Measurements from ENCODE around the gene ACTR8. TPM values are rescaled to one million over a fixed set of nuclear protein-coding genes. Genes with fewer than 3 reads are reported as not detected.

ACTR8 gene
- total and polyA plus RNA-seq, 5 donors from 2014 or later: 18.5 to 35.8 (median 20.0) TPM

- DNase-seq (no peak), ATAC-seq (ENCODE audit: low read depth in 2 of 2) (no peak)
- Histone ChIP-seq H3K27me3 (ENCODE audit: control insufficient read depth, insufficient read depth, low read length) (no peaks in the 10 kb centered on the region), H3K4me3 (ENCODE audit: low read depth, low read length) (no peak overlapping the region), H3K36me3 (ENCODE audit: control insufficient read depth, insufficient read depth, low read length) (peaks cover 38% of the 10 kb centered on the region), H3K27ac (ENCODE audit: insufficient read depth, low read length, poor library complexity, severe bottlenecking) (no peak overlapping the region), H3K4me1 (ENCODE audit: control insufficient read depth, insufficient read depth, low read length, poor library complexity, severe bottlenecking) (peaks cover 28% of the 10 kb centered on the region), H3K9me3 (ENCODE audit: control insufficient read depth in 2 of 2, low read length in 2 of 2) (no peaks in the 10 kb centered on the region)
- H3K27me3 Mint-ChIP-seq: no peaks in the 10 kb centered on the region
- no peak overlapping the region for H3K27ac Mint-ChIP-seq
- H3K36me3 Mint-ChIP-seq: peaks cover 34% of the 10 kb centered on the region
- no peak overlapping the region for H3K4me3 Mint-ChIP-seq
- peaks cover 35 to 58% (median 46%) of the 10 kb centered on the region in 4 donors for H3K4me1 Mint-ChIP-seq
- no peaks in the 10 kb centered on the region for H3K9me3 Mint-ChIP-seq
These were observed 3.3 kb upstream of the ACTR8 start for GRCh38 chr3:53885239-53885638.

- Mint-ChIP-seq H3K27me3 (no peaks in the 10 kb centered on the region), H3K27ac (no peak overlapping the region), H3K36me3 (peaks cover 40% of the 10 kb centered on the region), H3K4me3 (peak overlapping the region in 1 of 4 donors; percentile 69), H3K4me1 (peaks cover 37 to 58% (median 47%) of the 10 kb centered on the region in 4 donors), H3K9me3 (no peaks in the 10 kb centered on the region)
- H3K9me3 ChIP-seq (ENCODE audit: control insufficient read depth in 2 of 2, low read length in 2 of 2): no peaks in the 10 kb centered on the region
- DNase-seq (no peak), ATAC-seq (ENCODE audit: low read depth in 2 of 2) (no peak)
- H3K4me3 ChIP-seq (ENCODE audit: low read depth, low read length): no peak overlapping the region
- H3K4me1 ChIP-seq (ENCODE audit: control insufficient read depth, insufficient read depth, low read length, poor library complexity, severe bottlenecking): peaks cover 25% of the 10 kb centered on the region
- H3K36me3 ChIP-seq (ENCODE audit: control insufficient read depth, insufficient read depth, low read length): peaks cover 41% of the 10 kb centered on the region
- no peak overlapping the region for H3K27ac ChIP-seq (ENCODE audit: insufficient read depth, low read length, poor library complexity, severe bottlenecking)
- no peaks in the 10 kb centered on the region for H3K27me3 ChIP-seq (ENCODE audit: control insufficient read depth, insufficient read depth, low read length)
These were observed 2.7 kb upstream of the ACTR8 start for GRCh38 chr3:53884623-53885022.

DNA sequence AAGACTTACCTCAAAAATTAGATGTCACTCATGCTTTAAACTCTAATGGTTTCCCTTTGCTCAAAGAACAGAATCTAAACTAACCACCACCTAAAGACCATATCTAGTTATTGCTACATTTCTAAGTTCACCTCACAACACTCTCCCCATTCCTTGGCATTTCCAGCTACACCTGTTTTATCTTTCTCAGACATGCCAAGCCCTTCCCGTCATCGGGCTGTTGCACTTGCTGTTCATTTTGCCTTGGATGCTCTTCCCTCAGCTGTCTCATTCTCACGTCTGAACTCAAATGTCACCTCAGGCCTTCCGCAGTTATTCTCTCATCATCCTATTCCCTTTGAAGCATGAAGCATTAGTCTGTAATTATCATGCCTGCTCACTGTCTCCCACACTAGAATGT lies 1.1 kb upstream of the ACTR8 start:
- Mint-ChIP-seq H3K27ac (peak overlapping the region; percentile 17 to 98 (median 96)), H3K27me3 (no peaks in the 10 kb centered on the region), H3K9me3 (no peaks in the 10 kb centered on the region), H3K4me1 (peaks cover 26 to 49% (median 36%) of the 10 kb centered on the region in 4 donors), H3K36me3 (peaks cover 35% of the 10 kb centered on the region), H3K4me3 (peak overlapping the region; percentile 85 to 100 (median 100))
- H3K4me3 ChIP-seq (ENCODE audit: low read depth, low read length): no peak overlapping the region
- ATAC-seq (ENCODE audit: low read depth in 2 of 2): no peak
- peaks cover 19% of the 10 kb centered on the region for H3K4me1 ChIP-seq (ENCODE audit: control insufficient read depth, insufficient read depth, low read length, poor library complexity, severe bottlenecking)
- no peak overlapping the region for H3K27ac ChIP-seq (ENCODE audit: insufficient read depth, low read length, poor library complexity, severe bottlenecking)
- H3K9me3 ChIP-seq (ENCODE audit: control insufficient read depth in 2 of 2, low read length in 2 of 2): no peaks in the 10 kb centered on the region
- H3K36me3 ChIP-seq (ENCODE audit: control insufficient read depth, insufficient read depth, low read length): peaks cover 54% of the 10 kb centered on the region
- H3K27me3 ChIP-seq (ENCODE audit: control insufficient read depth, insufficient read depth, low read length): no peaks in the 10 kb centered on the region
- no peak for DNase-seq

DNA sequence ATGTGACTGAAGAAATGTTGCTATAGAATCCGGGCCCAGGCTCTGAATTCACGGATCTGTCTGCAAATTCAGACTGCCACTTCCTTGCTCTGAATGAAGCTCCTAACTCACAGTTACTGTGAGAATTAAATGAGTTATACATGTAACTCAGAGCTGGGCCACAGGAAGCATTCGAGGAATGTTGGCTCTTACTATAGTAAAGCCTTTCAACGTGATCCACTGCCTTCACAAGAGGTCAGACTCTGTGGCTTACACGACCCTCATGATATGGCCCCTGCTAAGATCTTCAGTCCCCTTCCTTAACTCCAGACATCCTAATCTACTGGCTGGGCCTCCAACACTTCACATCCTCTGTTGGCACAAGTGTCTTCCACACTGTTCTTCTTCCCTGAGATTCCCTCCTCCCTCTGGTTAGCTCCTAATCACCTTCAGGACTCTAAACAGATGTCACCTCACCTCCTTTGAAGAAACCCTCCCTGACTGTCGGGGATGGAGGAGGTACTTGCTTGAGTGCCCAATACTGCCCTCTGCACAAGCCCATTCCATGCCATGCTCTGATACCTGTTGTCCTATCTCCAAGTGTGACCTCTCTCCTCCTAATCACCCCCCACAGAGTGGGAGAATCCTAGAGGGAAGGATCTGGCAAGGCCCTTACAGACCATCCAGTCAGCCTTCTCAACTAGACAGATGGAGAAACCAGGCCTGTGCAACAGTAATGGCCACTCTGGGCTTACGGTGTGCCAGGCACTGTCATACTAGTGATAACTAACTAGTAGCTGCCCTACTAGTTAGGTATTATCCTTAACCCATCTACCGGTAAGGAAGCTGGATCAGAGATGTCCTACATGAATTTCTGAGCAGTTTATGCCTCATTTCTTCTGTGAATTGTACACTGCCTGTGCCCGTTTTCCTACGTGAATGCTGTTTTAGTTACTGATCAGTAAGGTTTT lies 1.3 kb downstream of the ACTR8 start:
- Histone ChIP-seq H3K27me3 (ENCODE audit: control insufficient read depth, insufficient read depth, low read length) (no peaks in the 10 kb centered on the region), H3K4me1 (ENCODE audit: control insufficient read depth, insufficient read depth, low read length, poor library complexity, severe bottlenecking) (peaks cover 19% of the 10 kb centered on the region), H3K27ac (ENCODE audit: insufficient read depth, low read length, poor library complexity, severe bottlenecking) (peak overlapping the region; percentile 83), H3K36me3 (ENCODE audit: control insufficient read depth, insufficient read depth, low read length) (peaks cover 58% of the 10 kb centered on the region), H3K9me3 (ENCODE audit: control insufficient read depth in 2 of 2, low read length in 2 of 2) (no peaks in the 10 kb centered on the region), H3K4me3 (ENCODE audit: low read depth, low read length) (peak overlapping the region; percentile 81)
- Mint-ChIP-seq H3K4me1 (peaks cover 21 to 39% (median 31%) of the 10 kb centered on the region in 4 donors), H3K36me3 (peaks cover 46% of the 10 kb centered on the region), H3K4me3 (peak overlapping the region; percentile 85 to 100 (median 100)), H3K27ac (peak overlapping the region; percentile 64 to 98 (median 96)), H3K27me3 (no peaks in the 10 kb centered on the region), H3K9me3 (no peaks in the 10 kb centered on the region)
- ATAC-seq (ENCODE audit: low read depth in 2 of 2): no peak
- DNase-seq: no peak

- H3K36me3 ChIP-seq (ENCODE audit: control insufficient read depth, insufficient read depth, low read length): peaks cover 75% of the 10 kb centered on the region
- no peak for DNase-seq
These were observed 16.0 kb downstream of the ACTR8 start for GRCh38 chr3:53865732-53866499.

GRCh38 chr3:53863145-53863544 lies 18.8 kb downstream of the ACTR8 start:
- H3K9me3 ChIP-seq (ENCODE audit: control insufficient read depth in 2 of 2, low read length in 2 of 2): no peaks in the 10 kb centered on the region
- H3K4me3 ChIP-seq (ENCODE audit: low read depth, low read length): no peak overlapping the region
- no peaks in the 10 kb centered on the region for H3K27me3 ChIP-seq (ENCODE audit: control insufficient read depth, insufficient read depth, low read length)
- H3K27ac ChIP-seq (ENCODE audit: insufficient read depth, low read length, poor library complexity, severe bottlenecking): no peak overlapping the region
- H3K4me3 Mint-ChIP-seq: no peak overlapping the region
- H3K27me3 Mint-ChIP-seq: peaks cover 4% of the 10 kb centered on the region
- ATAC-seq (ENCODE audit: low read depth in 2 of 2) (no peak), DNase-seq (no peak)
- H3K27ac Mint-ChIP-seq: peak overlapping the region in 1 of 3 donors; percentile 20
- no peaks in the 10 kb centered on the region for H3K4me1 ChIP-seq (ENCODE audit: control insufficient read depth, insufficient read depth, low read length, poor library complexity, severe bottlenecking)
- H3K36me3 Mint-ChIP-seq: peaks cover 42% of the 10 kb centered on the region
- peaks cover 61% of the 10 kb centered on the region for H3K36me3 ChIP-seq (ENCODE audit: control insufficient read depth, insufficient read depth, low read length)
- H3K4me1 Mint-ChIP-seq: peaks cover 0 to 5% (median 1%) of the 10 kb centered on the region in 4 donors
- H3K9me3 Mint-ChIP-seq: no peaks in the 10 kb centered on the region

More at GRCh38 chr3:53865732-53866499, 16.0 kb downstream of the ACTR8 start:
- no peaks in the 10 kb centered on the region for H3K9me3 ChIP-seq (ENCODE audit: control insufficient read depth in 2 of 2, low read length in 2 of 2)
- H3K36me3 Mint-ChIP-seq: peaks cover 51% of the 10 kb centered on the region
- H3K27me3 ChIP-seq (ENCODE audit: control insufficient read depth, insufficient read depth, low read length): no peaks in the 10 kb centered on the region
- peaks cover 4% of the 10 kb centered on the region for H3K27me3 Mint-ChIP-seq
- H3K4me3 Mint-ChIP-seq: no peak overlapping the region
- H3K4me1 Mint-ChIP-seq: peaks cover 0 to 8% (median 2%) of the 10 kb centered on the region in 4 donors
- H3K4me3 ChIP-seq (ENCODE audit: low read depth, low read length): no peak overlapping the region
- no peaks in the 10 kb centered on the region for H3K9me3 Mint-ChIP-seq
- no peak overlapping the region for H3K27ac Mint-ChIP-seq
- H3K27ac ChIP-seq (ENCODE audit: insufficient read depth, low read length, poor library complexity, severe bottlenecking): no peak overlapping the region
- no peaks in the 10 kb centered on the region for H3K4me1 ChIP-seq (ENCODE audit: control insufficient read depth, insufficient read depth, low read length, poor library complexity, severe bottlenecking)
- no peak for ATAC-seq (ENCODE audit: low read depth in 2 of 2)

- Histone ChIP-seq H3K36me3 (ENCODE audit: control insufficient read depth, insufficient read depth, low read length) (peaks cover 55% of the 10 kb centered on the region), H3K9me3 (ENCODE audit: control insufficient read depth in 2 of 2, low read length in 2 of 2) (no peaks in the 10 kb centered on the region), H3K4me1 (ENCODE audit: control insufficient read depth, insufficient read depth, low read length, poor library complexity, severe bottlenecking) (no peaks in the 10 kb centered on the region), H3K4me3 (ENCODE audit: low read depth, low read length) (no peak overlapping the region), H3K27ac (ENCODE audit: insufficient read depth, low read length, poor library complexity, severe bottlenecking) (no peak overlapping the region), H3K27me3 (ENCODE audit: control insufficient read depth, insufficient read depth, low read length) (no peaks in the 10 kb centered on the region)
- Mint-ChIP-seq H3K4me3 (no peak overlapping the region), H3K4me1 (peaks cover 0 to 5% (median 0%) of the 10 kb centered on the region in 4 donors), H3K27me3 (peaks cover 8% of the 10 kb centered on the region), H3K36me3 (peaks cover 37% of the 10 kb centered on the region), H3K27ac (peak overlapping the region in 1 of 3 donors; percentile 20), H3K9me3 (no peaks in the 10 kb centered on the region)
- ATAC-seq (ENCODE audit: low read depth in 2 of 2) (no peak), DNase-seq (no peak)
These were observed 19.7 kb downstream of the ACTR8 start for GRCh38 chr3:53862241-53862640.

All from CD4-positive, CD25-positive, alpha-beta regulatory T cell (primary cell).